Activated naive CD4-positive, alpha-beta T cell treated with anti-CD3 and anti-CD28 coated beads, Interleukin-2, amount 10 ng/mL, durations not matched to agents 7 days and 5 days (primary cell): Measurements from ENCODE around the gene HRAS.

Experiments
- CTCF ChIA-PET: fragments of 350-600 bp; sonication (Branson Sonifier 250); formaldehyde crosslinking; loops from one replicate; lab custom pipeline; 2021; ENCODE audit warnings: antibody characterized with exemption; lab: Charles Lee
- DNase-seq: peaks from one replicate; pipeline ENCODE4 v3.0.0-alpha.2; 2020
- H3K27ac Mint-ChIP-seq: one replicate; pipeline ENCODE4 v1.8.0; 2021; ENCODE audit warnings: mild to moderate bottlenecking, moderate library complexity, mixed read lengths
- H3K27me3 Mint-ChIP-seq: one replicate; pipeline ENCODE4 v1.8.0; 2021; ENCODE audit warnings: mild to moderate bottlenecking, mixed read lengths
- H3K36me3 Mint-ChIP-seq: one replicate; pipeline ENCODE4 v1.8.0; 2021; ENCODE audit warnings: mixed read lengths
- H3K4me1 Mint-ChIP-seq: one replicate; pipeline ENCODE4 v1.8.0; 2021; ENCODE audit warnings: mixed read lengths
- H3K4me3 Mint-ChIP-seq: one replicate; pipeline ENCODE4 v1.8.0; 2021; ENCODE audit warnings: mild to moderate bottlenecking, moderate library complexity, mixed read lengths
- H3K9me3 Mint-ChIP-seq: one replicate; pipeline ENCODE4 v1.8.0; 2021; ENCODE audit warnings: mixed read lengths

The HRAS gene

GRCh38 chr11:488062-488461, 47.3 kb downstream of the HRAS start:
- H3K9me3 Mint-ChIP-seq = no peaks in the 10 kb centered on the region
- no peak for DNase-seq
- no peaks in the 10 kb centered on the region for H3K36me3 Mint-ChIP-seq
- no peak overlapping the region for H3K27ac Mint-ChIP-seq
- no peak overlapping the region for H3K4me3 Mint-ChIP-seq
- H3K4me1 Mint-ChIP-seq = no peaks in the 10 kb centered on the region
- no peaks in the 10 kb centered on the region for H3K27me3 Mint-ChIP-seq
- CTCF ChIA-PET = no interaction called here

- no peaks in the 10 kb centered on the region for H3K27me3 Mint-ChIP-seq
- CTCF ChIA-PET = no interaction called here
Measured at GRCh38 chr11:487571-488021, 47.8 kb downstream of the HRAS start.

DNA sequence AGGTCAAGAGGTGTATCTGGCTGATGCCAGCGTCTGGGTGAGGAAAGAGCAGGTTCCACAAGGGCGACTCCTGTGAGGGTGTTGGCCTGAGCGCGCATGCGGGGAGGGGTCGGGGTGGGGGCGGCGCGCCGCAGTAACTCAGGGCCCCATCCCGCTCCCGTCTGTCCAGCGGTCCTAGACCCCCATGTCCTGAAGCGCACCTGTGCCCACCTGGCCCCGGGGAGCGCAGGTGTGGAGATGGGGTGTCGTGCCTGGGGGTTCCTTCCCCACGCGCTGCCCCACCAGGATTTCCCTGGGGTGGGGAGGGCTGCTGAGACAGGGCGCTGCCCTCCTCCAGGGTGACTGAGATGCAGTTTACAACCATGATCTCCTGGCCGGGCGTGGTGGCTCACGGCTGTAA, 49.2 kb downstream of the HRAS start:
- H3K4me3 Mint-ChIP-seq = no peak overlapping the region
- H3K9me3 Mint-ChIP-seq = no peaks in the 10 kb centered on the region
- H3K27ac Mint-ChIP-seq = no peak overlapping the region
- DNase-seq = no peak
- H3K4me1 Mint-ChIP-seq = no peaks in the 10 kb centered on the region
- no peaks in the 10 kb centered on the region for H3K36me3 Mint-ChIP-seq
- no peaks in the 10 kb centered on the region for H3K27me3 Mint-ChIP-seq
- CTCF ChIA-PET = no interaction called here

More at GRCh38 chr11:487571-488021, 47.8 kb downstream of the HRAS start:
- Mint-ChIP-seq H3K4me3 (no peak overlapping the region), H3K9me3 (no peaks in the 10 kb centered on the region), H3K27ac (no peak overlapping the region), H3K36me3 (no peaks in the 10 kb centered on the region), H3K4me1 (no peaks in the 10 kb centered on the region)
- DNase-seq = no peak

- no peaks in the 10 kb centered on the region for H3K4me1 Mint-ChIP-seq
- H3K27ac Mint-ChIP-seq = no peak overlapping the region
- CTCF ChIA-PET = no interaction called here
- H3K27me3 Mint-ChIP-seq = no peaks in the 10 kb centered on the region
- DNase-seq = no peak
- no peaks in the 10 kb centered on the region for H3K9me3 Mint-ChIP-seq
- H3K36me3 Mint-ChIP-seq = no peaks in the 10 kb centered on the region
- H3K4me3 Mint-ChIP-seq = no peak overlapping the region
Measured at GRCh38 chr11:484616-485015, 50.8 kb downstream of the HRAS start.
